Measurements from ENCODE around the gene HAAO.

DNA sequence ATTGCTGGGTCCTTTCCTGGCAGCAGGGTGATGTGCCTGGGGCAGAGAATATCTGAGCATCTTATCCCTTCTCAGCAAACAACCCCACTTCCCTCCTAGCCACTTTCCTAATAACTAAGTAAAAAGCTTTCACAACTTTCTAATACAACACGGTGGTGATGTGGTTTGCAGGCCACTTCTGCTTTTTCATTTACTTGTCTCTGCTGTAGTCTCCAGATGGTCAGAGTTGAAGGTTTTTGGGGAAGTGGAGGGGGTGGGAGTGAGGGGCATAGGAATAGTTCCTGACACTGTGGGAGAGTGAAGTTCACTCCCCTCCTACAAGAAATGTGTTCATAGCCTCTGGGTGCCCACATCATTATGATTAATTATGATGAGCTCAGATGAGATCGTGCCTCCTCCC, 40.1 kb downstream of the HAAO start:
- TF ChIP-seq, protein P1, sequence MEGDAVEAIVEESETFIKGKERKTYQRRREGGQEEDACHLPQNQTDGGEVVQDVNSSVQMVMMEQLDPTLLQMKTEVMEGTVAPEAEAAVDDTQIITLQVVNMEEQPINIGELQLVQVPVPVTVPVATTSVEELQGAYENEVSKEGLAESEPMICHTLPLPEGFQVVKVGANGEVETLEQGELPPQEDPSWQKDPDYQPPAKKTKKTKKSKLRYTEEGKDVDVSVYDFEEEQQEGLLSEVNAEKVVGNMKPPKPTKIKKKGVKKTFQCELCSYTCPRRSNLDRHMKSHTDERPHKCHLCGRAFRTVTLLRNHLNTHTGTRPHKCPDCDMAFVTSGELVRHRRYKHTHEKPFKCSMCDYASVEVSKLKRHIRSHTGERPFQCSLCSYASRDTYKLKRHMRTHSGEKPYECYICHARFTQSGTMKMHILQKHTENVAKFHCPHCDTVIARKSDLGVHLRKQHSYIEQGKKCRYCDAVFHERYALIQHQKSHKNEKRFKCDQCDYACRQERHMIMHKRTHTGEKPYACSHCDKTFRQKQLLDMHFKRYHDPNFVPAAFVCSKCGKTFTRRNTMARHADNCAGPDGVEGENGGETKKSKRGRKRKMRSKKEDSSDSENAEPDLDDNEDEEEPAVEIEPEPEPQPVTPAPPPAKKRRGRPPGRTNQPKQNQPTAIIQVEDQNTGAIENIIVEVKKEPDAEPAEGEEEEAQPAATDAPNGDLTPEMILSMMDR (IDR thresholded peaks at IDR 0.05; ENCODE audit: low read depth, low read length) = no peak
- TF ChIP-seq EZH2phosphoT487 (IDR thresholded peaks at IDR 0.05; ENCODE audit: low read depth) = no peak
